HEK293T (cell line): ENCODE data around the gene SF3A2.

ENCODE experiments used
- FOXA1 ChIP-seq: fragments of 450-650 bp; IDR thresholded peaks from 2 replicates; pipeline ENCODE4 v1.6.1; 2016; ENCODE audit warnings: mild to moderate bottlenecking
- SUZ12 ChIP-seq: fragments of 450-650 bp; IDR thresholded peaks from 2 replicates; pipeline ENCODE4 v1.6.1; 2016; ENCODE audit warnings: mild to moderate bottlenecking

DNA sequence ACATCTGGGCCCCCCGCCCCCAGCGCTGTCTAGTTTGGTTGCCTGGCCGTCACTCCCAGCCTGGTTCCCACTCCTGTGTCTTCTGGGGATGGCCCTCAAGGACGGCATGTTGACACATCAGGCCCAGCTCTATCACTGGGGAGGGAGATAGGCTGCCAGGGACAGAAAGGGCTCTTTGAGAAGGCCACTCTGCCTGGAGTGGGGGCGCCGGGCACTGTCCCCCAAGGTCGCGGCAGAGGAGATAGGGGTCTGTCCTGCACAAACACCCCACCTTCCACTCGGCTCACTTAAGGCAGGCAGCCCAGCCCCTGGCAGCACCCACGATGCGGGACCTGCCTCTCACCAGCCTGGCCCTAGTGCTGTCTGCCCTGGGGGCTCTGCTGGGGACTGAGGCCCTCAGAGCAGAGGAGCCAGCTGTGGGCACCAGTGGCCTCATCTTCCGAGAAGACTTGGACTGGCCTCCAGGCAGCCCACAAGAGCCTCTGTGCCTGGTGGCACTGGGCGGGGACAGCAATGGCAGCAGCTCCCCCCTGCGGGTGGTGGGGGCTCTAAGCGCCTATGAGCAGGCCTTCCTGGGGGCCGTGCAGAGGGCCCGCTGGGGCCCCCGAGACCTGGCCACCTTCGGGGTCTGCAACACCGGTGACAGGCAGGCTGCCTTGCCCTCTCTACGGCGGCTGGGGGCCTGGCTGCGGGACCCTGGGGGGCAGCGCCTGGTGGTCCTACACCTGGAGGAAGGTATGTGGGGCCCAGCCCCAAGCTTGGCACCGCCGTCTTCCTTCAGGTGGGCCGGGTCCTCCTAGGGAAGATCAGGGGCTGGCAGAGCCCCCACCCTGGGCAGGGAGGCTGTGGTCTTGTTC lies 12.6 kb downstream of the SF3A2 start, which contains the start of gene AMH:
- TF ChIP-seq SUZ12 (no peak), FOXA1 (no peak)
